ENCODE results near the gene SHISAL2B.

- TF ChIP-seq CTCF (IDR thresholded peaks at IDR 0.05; ENCODE audit: insufficient read depth, low read length, poor library complexity, severe bottlenecking): no peak
- TF ChIP-seq EZH2phosphoT487 (conservative IDR thresholded peaks at IDR 0.05; ENCODE audit: low read length): no peak
These were observed 3.3 kb downstream of the SHISAL2B start for GRCh38 chr5:64693636-64694035.

Data from SU-DHL-6 (cell line).